Activated T-helper 2 cell treated with anti-CD3 and anti-CD28 coated beads, Interferon-gamma antibody, Interleukin-2, Interleukin-4, amounts not matched to agents 10 μg/mL and 5 μg/mL and 100 μg/mL, durations not matched to agents 14 hours and 24 hours and 36 hours (primary cell): ENCODE data around the gene KRT82. TPM values are rescaled to one million over a fixed set of nuclear protein-coding genes. Genes with fewer than 3 reads are reported as not detected.

Experiments used
- DNase-seq: peaks from one replicate; pipeline ENCODE4 v3.0.0; 2021; ENCODE audit warnings: low spot score
- H3K27ac Mint-ChIP-seq: one replicate; pipeline ENCODE4 v1.8.0; 2021; ENCODE audit warnings: mixed read lengths
- H3K27me3 Mint-ChIP-seq: one replicate; pipeline ENCODE4 v1.8.0; 2021; ENCODE audit warnings: low read depth, mixed read lengths
- H3K36me3 Mint-ChIP-seq: one replicate; pipeline ENCODE4 v1.8.0; 2021; ENCODE audit warnings: low read depth, mixed read lengths
- H3K4me1 Mint-ChIP-seq: one replicate; pipeline ENCODE4 v1.8.0; 2021; ENCODE audit warnings: low read depth, mixed read lengths
- H3K4me3 Mint-ChIP-seq: one replicate; pipeline ENCODE4 v1.8.0; 2021; ENCODE audit warnings: low read depth, mild to moderate bottlenecking, moderate library complexity, mixed read lengths
- H3K9me3 Mint-ChIP-seq: one replicate; pipeline ENCODE4 v1.8.0; 2021; ENCODE audit warnings: mixed read lengths
- intact Hi-C: fragments of 100-400 bp; cut with micrococcal nuclease; formaldehyde crosslinking; loops from one replicate; pipeline ENCODE4 v1.15.1; 2023
- total RNA-seq: library from RNA; stranded (reverse); gene quantifications from 2 replicates; pipeline ENCODE4 v1.2.3, GENCODE V29; 2022

KRT82 gene
- total RNA-seq, 1 donor from 2014 or later: not detected

DNA sequence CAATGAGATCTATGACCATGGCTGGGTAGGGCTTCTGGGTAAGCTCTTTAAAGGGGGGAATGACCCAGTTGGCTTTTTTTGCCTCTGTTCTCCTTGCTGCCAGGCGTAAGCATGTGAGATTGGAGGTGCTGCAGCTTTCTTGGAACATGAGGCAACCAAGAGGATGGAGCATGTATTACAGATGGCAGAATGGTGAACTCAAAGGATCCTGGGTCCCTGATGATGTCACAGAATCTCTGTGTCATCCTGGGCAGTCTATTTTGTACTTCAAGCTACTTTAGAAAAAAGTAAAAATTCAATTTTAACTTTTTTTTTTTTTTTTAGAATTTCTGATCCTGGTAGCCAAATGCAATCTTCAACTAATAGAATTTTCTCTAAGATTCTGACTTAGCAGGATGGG lies 8.0 kb downstream of the KRT82 start:
- intact Hi-C loops: no loop called here
- Mint-ChIP-seq H3K9me3 (no peaks in the 10 kb centered on the region), H3K36me3 (no peaks in the 10 kb centered on the region), H3K27me3 (peaks cover 6% of the 10 kb centered on the region), H3K4me3 (no peak overlapping the region), H3K27ac (no peak overlapping the region), H3K4me1 (no peaks in the 10 kb centered on the region)
- DNase-seq: no peak

DNA sequence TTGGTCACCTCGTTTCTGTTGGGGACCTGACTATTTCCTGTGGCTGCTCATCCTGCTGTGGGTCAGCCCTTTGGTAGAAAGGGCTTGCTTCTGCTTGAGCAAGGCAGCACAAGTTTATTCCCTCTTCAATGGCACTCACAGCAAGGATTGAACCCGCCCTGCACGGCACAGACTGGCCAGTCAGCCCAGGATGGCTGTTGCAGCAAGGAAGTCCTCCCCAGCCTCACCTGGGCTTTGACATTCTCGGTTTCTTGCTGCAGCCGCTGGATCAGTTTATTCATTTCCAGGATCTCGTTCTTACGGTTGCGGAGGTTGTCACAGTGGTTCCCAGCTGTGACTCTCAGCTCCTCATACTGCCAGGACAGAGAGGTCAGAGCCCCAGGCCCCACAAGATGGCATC lies 9.5 kb downstream of the KRT82 start:
- Mint-ChIP-seq H3K4me3 (no peak overlapping the region), H3K36me3 (no peaks in the 10 kb centered on the region), H3K9me3 (no peaks in the 10 kb centered on the region), H3K4me1 (no peaks in the 10 kb centered on the region), H3K27ac (no peak overlapping the region), H3K27me3 (peaks cover 6% of the 10 kb centered on the region)
- intact Hi-C loops: no loop called here
- no peak for DNase-seq

DNA sequence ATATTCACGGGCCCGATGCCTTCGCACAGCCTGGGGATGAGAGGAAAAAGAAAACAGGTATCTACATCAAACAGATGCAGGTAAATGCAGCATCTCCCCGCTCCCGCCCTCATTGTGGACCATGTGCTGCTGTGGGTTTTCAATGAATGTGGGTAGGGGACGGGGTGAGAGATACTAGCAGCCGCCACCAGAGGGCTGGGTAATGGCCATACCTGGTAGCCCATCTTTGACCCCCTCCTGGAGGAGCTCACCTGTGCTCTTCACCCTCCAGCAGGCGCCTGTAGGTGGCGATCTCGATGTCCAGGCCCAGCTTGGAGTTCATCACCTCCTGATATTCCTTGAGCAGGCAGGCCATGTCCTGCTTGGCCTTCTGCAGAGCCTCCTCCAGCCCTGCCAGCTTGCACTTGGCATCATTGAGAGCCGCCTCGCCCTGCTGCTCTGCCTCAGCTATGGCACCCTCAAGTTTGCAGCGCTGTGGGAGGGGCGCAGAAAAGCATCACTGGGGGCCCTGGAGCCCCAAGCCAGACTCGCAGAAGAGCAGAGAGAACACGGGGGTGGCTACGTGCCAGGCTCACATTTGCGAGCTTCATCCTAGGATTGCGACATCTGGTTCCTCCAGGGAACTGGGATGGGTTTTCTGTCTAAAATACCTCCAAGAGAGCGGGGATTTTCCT lies 10.2 kb downstream of the KRT82 start:
- Mint-ChIP-seq H3K36me3 (no peaks in the 10 kb centered on the region), H3K4me3 (no peak overlapping the region), H3K27ac (no peak overlapping the region), H3K9me3 (no peaks in the 10 kb centered on the region), H3K27me3 (peaks cover 6% of the 10 kb centered on the region), H3K4me1 (no peaks in the 10 kb centered on the region)
- DNase-seq: no peak
- intact Hi-C loops: no loop called here

DNA sequence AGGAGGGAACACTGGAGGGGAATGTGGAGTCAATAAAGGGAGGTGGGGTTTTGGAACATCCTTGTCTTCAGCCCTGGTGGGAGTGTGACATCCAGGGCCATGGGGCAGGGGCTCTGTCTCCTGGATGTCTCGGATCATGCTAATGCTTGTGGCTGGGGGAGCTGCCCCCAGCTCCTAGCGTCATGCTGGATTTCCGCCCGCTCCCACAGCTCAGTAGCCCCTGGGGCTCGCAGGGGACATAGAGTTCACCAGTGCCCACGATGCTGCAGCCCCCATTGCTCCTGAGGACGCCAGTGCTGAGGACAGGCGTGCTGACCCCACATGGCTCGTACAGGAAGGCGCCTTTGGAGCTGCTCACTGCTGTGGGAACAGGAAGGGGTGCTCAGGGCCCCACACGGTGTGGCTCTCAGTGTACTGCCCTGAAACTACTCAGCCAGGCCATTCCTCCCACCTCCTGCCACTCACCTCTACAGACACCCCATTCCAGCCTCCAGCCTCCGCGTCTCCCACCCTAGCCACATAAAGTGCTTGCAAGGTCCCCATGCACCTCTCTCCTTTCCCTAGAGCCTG lies 11.2 kb downstream of the KRT82 start:
- DNase-seq: no peak
- H3K27ac Mint-ChIP-seq: no peak overlapping the region
- H3K4me1 Mint-ChIP-seq: no peaks in the 10 kb centered on the region
- intact Hi-C loops: no loop called here
- H3K36me3 Mint-ChIP-seq: no peaks in the 10 kb centered on the region
- no peak overlapping the region for H3K4me3 Mint-ChIP-seq
- H3K9me3 Mint-ChIP-seq: no peaks in the 10 kb centered on the region
- H3K27me3 Mint-ChIP-seq: peaks cover 6% of the 10 kb centered on the region

DNA sequence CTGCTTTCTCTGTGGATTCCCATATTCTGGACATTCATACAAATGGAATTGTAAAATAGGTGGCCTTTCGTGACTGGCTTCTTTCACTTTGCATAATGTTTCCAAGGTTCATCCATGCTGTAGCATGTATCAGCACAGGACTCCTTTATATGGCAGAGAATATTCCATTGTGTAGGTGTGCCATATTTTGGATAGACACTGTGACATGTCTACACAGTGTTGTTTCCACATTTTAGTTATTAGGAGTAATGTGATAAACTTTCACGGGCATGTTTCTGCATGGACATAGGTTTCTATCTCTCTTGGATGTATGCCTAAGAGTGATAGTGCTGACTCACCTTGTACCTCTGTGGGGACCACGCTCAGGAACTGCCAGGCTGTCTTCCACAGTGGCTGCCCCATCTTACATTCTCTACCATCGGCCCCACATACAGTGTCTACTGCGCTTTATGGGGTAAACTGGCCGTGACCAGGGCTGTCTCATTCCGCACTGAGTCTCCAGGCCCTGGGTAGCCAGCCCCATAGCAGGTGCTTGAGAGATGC lies 13.6 kb downstream of the KRT82 start:
- no peaks in the 10 kb centered on the region for H3K9me3 Mint-ChIP-seq
- no peaks in the 10 kb centered on the region for H3K36me3 Mint-ChIP-seq
- intact Hi-C loops: no loop called here
- H3K27me3 Mint-ChIP-seq: peaks cover 6% of the 10 kb centered on the region
- no peaks in the 10 kb centered on the region for H3K4me1 Mint-ChIP-seq
- no peak overlapping the region for H3K27ac Mint-ChIP-seq
- DNase-seq: no peak
- H3K4me3 Mint-ChIP-seq: no peak overlapping the region

DNA sequence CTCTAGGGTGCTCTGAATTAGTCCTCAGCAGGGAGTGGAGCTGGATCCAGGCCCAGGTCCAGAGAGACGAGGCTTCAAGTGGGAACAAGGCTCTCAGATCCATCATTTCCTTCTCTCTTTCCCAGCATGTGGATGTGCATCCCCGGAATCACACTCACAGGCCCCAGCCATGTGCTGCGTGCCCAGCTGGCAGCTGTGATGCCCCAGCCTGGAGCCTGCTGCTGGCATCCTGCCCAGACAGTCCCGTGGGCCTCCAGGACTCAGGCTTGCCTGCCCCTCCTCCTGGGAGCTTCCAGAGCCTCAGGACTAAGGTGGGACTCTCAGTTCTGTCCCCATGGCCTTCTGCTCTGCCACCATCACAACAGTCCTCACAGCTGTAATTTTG lies 14.5 kb downstream of the KRT82 start:
- Mint-ChIP-seq H3K27ac (no peak overlapping the region), H3K36me3 (no peaks in the 10 kb centered on the region), H3K27me3 (no peaks in the 10 kb centered on the region), H3K4me3 (no peak overlapping the region), H3K9me3 (no peaks in the 10 kb centered on the region), H3K4me1 (no peaks in the 10 kb centered on the region)
- intact Hi-C loops: no loop called here
- DNase-seq: no peak

DNA sequence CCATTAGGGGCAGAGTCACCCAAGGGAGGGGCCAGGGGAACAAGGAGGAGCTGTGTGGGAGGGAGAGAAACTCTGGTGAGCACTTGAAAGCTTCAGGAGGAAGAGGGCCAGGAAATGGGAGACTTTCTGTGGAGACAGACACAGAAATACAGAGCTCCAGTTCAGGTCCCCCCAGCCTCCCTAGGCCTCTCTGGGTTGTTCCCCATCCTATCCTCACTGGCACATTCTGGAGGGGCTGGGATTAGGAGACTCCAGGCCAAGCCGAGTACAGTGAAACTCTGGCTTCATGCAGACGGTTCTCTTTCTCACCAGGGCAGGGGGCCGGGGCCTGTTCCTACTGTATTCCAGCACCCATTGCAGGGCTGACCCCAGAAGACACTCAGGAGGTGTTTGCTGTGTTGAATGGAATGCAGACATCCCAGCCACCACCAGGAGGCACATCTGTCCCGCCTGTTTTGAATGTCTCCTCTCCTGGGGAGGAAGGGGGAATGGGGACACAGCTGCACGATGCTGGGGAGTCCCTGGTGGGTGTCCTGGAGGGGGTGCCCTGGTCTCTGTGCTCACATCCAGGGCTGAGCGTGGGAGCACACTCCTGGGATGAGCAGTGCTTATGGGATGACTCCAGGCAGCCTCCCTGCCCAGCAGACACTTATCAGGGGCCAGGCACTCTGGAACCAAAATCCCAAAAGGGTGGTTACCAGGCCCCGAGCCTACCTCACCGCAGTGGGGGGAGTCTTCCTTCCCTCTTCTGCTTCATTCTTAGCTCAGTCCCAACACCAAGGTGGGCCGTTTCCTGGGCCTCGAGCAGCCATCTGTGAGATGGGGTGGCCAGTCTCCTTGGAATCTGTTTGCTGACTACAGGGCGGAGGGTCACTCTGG lies 15.2 kb downstream of the KRT82 start:
- H3K27ac Mint-ChIP-seq: no peak overlapping the region
- no peak for DNase-seq

DNA sequence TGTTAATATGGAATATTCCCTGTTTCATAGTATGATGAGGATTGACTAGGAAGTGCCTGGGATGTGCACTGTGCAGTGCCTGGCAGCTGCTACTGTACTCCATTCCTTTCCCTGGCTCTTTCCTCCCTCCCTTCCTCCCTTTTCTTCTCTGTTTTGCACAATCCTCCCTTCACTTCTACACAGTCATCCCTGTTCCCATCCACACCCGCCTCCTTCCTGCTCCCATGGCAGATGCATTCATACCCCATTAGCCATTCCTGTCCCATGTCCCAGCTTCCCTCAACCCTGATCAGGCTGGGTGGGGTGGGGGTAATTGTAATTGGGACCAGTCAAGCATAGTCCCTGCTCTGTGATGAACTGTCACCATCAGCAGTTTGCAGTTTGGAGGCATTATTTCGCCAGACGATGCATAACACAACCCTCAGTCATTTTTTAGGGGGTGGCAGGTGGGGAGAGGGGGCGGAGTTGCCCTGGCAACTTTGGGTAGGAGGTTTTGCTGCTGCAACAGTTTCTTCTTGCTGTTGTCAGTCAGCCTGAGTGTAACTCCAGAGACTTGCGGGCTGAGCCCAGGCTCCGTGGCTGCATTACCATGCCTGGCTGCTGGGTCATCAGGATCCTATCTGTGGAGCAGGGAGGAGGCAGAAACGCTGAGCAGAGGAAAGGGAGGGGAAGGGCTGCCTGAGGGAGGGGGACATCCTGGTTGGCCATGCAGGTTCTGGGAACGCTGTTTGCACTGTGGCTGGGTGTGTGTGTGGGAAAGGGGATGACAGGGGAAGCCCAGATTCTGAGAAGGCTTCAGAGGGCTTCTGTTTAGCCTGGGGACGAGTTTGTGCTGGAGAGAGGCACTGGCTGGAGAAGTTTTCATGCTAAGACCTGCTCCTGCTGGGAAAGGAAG lies 16.6 kb downstream of the KRT82 start:
- DNase-seq: no peak
- no peak overlapping the region for H3K27ac Mint-ChIP-seq
- H3K4me3 Mint-ChIP-seq: no peak overlapping the region
- H3K27me3 Mint-ChIP-seq: no peaks in the 10 kb centered on the region
- intact Hi-C loops: no loop called here
- H3K9me3 Mint-ChIP-seq: no peaks in the 10 kb centered on the region
- H3K4me1 Mint-ChIP-seq: no peaks in the 10 kb centered on the region
- no peaks in the 10 kb centered on the region for H3K36me3 Mint-ChIP-seq

More for the DNA sequence above, 15.2 kb downstream of the KRT82 start:
- Mint-ChIP-seq H3K36me3 (no peaks in the 10 kb centered on the region), H3K4me3 (no peak overlapping the region), H3K4me1 (no peaks in the 10 kb centered on the region), H3K9me3 (no peaks in the 10 kb centered on the region), H3K27me3 (no peaks in the 10 kb centered on the region)
- intact Hi-C loops: no loop called here

DNA sequence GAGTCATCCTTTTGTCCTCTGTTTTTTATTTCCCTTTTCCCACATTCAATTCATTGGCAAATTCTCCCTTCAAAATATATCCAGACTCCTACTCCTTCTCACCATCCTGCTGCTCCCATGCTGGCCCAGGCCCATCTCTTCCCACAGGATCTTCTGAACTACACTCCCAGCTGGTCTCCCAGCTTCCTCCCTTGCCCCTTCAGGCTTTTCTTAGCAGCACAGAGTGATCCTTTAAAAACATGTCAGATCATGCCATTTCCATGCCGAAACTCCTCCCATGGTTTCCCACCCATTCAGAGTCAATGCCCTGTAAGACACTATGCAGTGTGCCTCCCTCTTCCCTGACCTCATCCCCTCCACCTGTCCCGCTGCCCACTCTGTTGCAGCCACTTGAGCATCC lies 18.3 kb downstream of the KRT82 start:
- Mint-ChIP-seq H3K27me3 (peaks cover 5% of the 10 kb centered on the region), H3K4me1 (peaks cover 3% of the 10 kb centered on the region), H3K36me3 (no peaks in the 10 kb centered on the region), H3K27ac (no peak overlapping the region), H3K4me3 (no peak overlapping the region), H3K9me3 (no peaks in the 10 kb centered on the region)
- no peak for DNase-seq
- intact Hi-C loops: no loop called here

DNA sequence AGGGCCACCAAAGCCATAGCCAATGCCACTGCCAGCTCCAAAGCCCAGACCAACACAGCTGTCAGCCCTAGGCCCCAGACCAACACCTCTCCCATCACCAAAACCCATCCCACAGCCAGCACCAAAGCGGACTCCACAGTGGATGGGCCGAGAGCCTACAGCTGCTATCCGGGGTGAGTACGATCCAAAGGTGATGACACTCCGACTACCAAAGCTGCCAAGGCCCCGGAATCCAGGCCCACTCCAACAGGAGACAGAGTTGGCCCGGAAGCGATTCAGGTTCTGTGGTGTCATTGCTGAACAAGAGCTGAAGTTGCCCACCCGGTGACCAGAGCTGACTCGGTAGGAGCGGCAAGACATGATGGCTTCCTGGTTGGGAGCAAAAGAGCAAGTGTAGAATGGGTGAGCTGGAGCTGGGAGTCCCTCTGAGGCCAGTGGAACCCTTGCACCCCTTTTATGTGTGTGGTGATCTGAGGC lies 20.9 kb downstream of the KRT82 start, which contains the start of gene KRT84:
Gene KRT84, minus strand, starts transcription at position 427 of the 477 bp plus-strand sequence. Its CDS starts 67 bp downstream, at position 360.
- no peak within 1 kb of the TSS for H3K27ac Mint-ChIP-seq
- intact Hi-C loops: no loop called here
- DNase-seq: no peak
- no peaks in the 10 kb centered on the region for H3K9me3 Mint-ChIP-seq
- peaks cover 8% of the 10 kb centered on the region for H3K4me1 Mint-ChIP-seq
- H3K36me3 Mint-ChIP-seq: no peaks in the 10 kb centered on the region
- peaks cover 10% of the 10 kb centered on the region for H3K27me3 Mint-ChIP-seq
- no peak within 1 kb of the TSS for H3K4me3 Mint-ChIP-seq

DNA sequence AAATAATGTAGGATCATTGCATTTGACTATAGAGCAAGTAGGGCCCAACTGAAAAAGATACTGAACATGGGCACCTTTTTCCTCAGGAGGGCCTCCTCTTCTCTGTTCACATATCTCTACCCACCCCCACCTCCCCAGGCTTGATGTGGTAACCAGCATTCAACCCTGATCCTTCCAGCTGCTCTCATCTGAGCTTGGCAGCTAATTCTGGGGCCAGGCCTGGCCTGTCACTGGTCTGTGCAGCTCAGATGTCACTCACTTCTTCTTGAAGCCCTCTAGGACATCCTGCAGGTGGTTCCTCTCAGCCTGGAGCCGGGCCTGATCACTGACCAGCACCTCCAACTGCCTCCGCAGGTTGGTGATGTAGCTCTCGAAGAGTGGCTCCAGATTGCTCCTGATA lies 22.8 kb downstream of the KRT82 start:
- Mint-ChIP-seq H3K4me3 (no peak overlapping the region), H3K9me3 (no peaks in the 10 kb centered on the region)

DNA sequence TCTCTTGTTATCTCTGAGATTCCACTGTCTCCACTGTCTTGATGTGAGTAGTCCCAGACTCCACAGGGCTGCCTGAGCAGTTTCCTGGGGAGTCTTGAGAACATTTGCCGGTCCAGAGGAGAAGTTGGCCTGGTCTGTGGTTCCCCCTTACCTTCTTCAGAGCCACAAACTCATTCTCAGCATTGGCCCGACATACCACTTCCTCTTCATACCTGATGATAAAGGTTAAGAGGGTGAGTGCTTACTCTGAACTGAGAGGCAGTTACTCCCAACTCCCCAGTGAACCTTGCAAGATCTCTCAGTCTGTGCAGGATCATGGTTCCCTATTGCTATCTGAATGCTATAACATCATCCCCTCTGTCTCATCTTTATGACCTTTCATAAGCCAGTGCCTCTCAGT lies 23.3 kb downstream of the KRT82 start:
- Mint-ChIP-seq H3K9me3 (no peaks in the 10 kb centered on the region), H3K4me1 (peaks cover 8% of the 10 kb centered on the region), H3K36me3 (no peaks in the 10 kb centered on the region), H3K4me3 (no peak overlapping the region), H3K27ac (no peak overlapping the region), H3K27me3 (peaks cover 10% of the 10 kb centered on the region)
- no peak for DNase-seq
- intact Hi-C loops: no loop called here

More for the DNA sequence above, 22.8 kb downstream of the KRT82 start:
- Mint-ChIP-seq H3K27me3 (peaks cover 10% of the 10 kb centered on the region), H3K4me1 (peaks cover 8% of the 10 kb centered on the region), H3K27ac (no peak overlapping the region), H3K36me3 (no peaks in the 10 kb centered on the region)
- intact Hi-C loops: no loop called here
- no peak for DNase-seq
